K562 (cell line): Measurements from ENCODE around the gene PPP1R14C. TPM values are rescaled to one million over a fixed set of nuclear protein-coding genes. Genes with fewer than 3 reads are reported as not detected.

Source experiments
- ATAC-seq: fragments of 200-7000 bp; cut with Tn5 transposase; 3 replicates; pipeline ENCODE4 v1.9.1; 2020; ENCODE audit warnings: moderate library complexity
- BruUV-seq: library from RNA; stranded (reverse); fragments of 400-500 nt; replicated peaks from 2 replicates; lab custom pipeline; 2021; lab: Mats Ljungman, UMichigan
- CTCF ChIA-PET: fragments of 300-600 bp; formaldehyde crosslinking; extraction: SDS; loops from one replicate; lab custom pipeline; 2021; ENCODE audit warnings: low intra/inter-chr PET ratio; lab: Yijun Ruan, JAX
- POLR2A ChIA-PET: fragments of 300-600, 350-650 bp; sonication (Branson Sonifier 250); formaldehyde crosslinking; extraction: SDS; loops from one replicate; lab custom pipeline; 2021; ENCODE audit warnings: antibody characterized with exemption, inconsistent platforms; lab: Yijun Ruan, JAX
- DNase-seq, 4 experiments: peaks; one replicate each; pipeline versions ENCODE4 v3.0.0 to v3.0.0-alpha.2; 2011 to 2018; ENCODE audit warnings: low spot score in 3 of 4, mixed read lengths in 3 of 4; ENCODE audit errors: extremely low read depth in 1 of 4
- FAIRE-seq: peaks from 2 replicates; lab custom pipeline; 2011; peaks lifted over from hg19 to GRCh38; lab: Jason Lieb, UNC
- H2AFZ ChIP-seq: 2 replicates; pipeline ENCODE4 v1.6.0; 2011; ENCODE audit warnings: low read depth, low read length, control low read depth, inconsistent platforms
- H3K27ac ChIP-seq: fragments of 200-600 bp; 3 replicates; pipeline ENCODE4 v1.8.0; 2011; ENCODE audit warnings: low read depth, mild to moderate bottlenecking, control low read depth, inconsistent platforms, low read length, moderate library complexity, mixed read lengths; ENCODE audit errors: extremely low read depth
- H3K27me3 ChIP-seq, 2 experiments: fragments of 300-600 bp in 1 of 2; 2 replicates in 1 of 2; 3 replicates in 1 of 2; pipeline versions ENCODE4 v1.6.0 to v1.8.0; 2011; ENCODE audit warnings: inconsistent platforms in 2 of 2, low read length in 2 of 2, mild to moderate bottlenecking in 1 of 2, mixed read lengths in 1 of 2, moderate library complexity in 1 of 2; ENCODE audit not compliant: control insufficient read depth in 2 of 2, insufficient read depth in 2 of 2
- H3K36me3 ChIP-seq: fragments of 300-600 bp; 3 replicates; pipeline ENCODE4 v1.8.0; 2011; ENCODE audit warnings: mild to moderate bottlenecking, low read length, inconsistent platforms; ENCODE audit not compliant: control insufficient read depth, insufficient read depth
- H3K4me1 ChIP-seq, 2 experiments: fragments of 200-600 bp in 1 of 2; replicated peaks in 1 of 2; 2 replicates in 1 of 2; 3 replicates in 1 of 2; pipeline versions ENCODE4 v1.5.1 to v1.8.0; 2011; ENCODE audit warnings: inconsistent platforms in 2 of 2, low read length in 2 of 2, mild to moderate bottlenecking in 1 of 2, mixed read lengths in 1 of 2, moderate library complexity in 1 of 2; ENCODE audit not compliant: control insufficient read depth in 2 of 2, insufficient read depth in 2 of 2
- H3K4me2 ChIP-seq: 2 replicates; pipeline ENCODE4 v1.6.1; 2011; ENCODE audit warnings: low read length, control low read depth, inconsistent platforms, mixed read lengths; ENCODE audit not compliant: insufficient read depth
- H3K4me3 ChIP-seq: fragments of 200-600 bp; sonication (generic), shearing (Covaris generic); 2 replicates; pipeline ENCODE4 v1.5.1; 2016; ENCODE audit warnings: control low read depth, inconsistent platforms
- H3K79me2 ChIP-seq: fragments of 200-600 bp; 3 replicates; pipeline ENCODE4 v1.8.0; 2011; ENCODE audit warnings: low read length, inconsistent platforms; ENCODE audit not compliant: control insufficient read depth, insufficient read depth
- H3K9ac ChIP-seq, 2 experiments: 2 replicates each; pipeline versions ENCODE4 v1.6.0 to v1.6.1; 2011; ENCODE audit warnings: low read depth in 2 of 2, low read length in 2 of 2, control low read depth in 1 of 2, inconsistent platforms in 1 of 2, mild to moderate bottlenecking in 1 of 2, mixed read lengths in 1 of 2; ENCODE audit not compliant: insufficient read depth in 1 of 2
- H3K9me1 ChIP-seq: one replicate; pipeline ENCODE4 v1.6.0; 2011; ENCODE audit warnings: inconsistent platforms, mild to moderate bottlenecking, low read length, moderate library complexity; ENCODE audit not compliant: control insufficient read depth, insufficient read depth
- H3K9me3 ChIP-seq: replicated peaks from 2 replicates; pipeline ENCODE4 v1.5.1; 2011; ENCODE audit warnings: low read depth, low read length, inconsistent platforms; ENCODE audit not compliant: control insufficient read depth, insufficient read depth
- H4K20me1 ChIP-seq: replicated peaks from 2 replicates; pipeline ENCODE4 v1.6.1; 2011; ENCODE audit warnings: low read length, inconsistent platforms, mixed read lengths; ENCODE audit not compliant: control insufficient read depth, insufficient read depth
- HNRNPH1 ChIP-seq: fragments of 200-400 bp; formaldehyde crosslinking; optimal IDR thresholded peaks from 2 replicates; pipeline ENCODE3; 2017; ENCODE audit warnings: low read depth, mild to moderate bottlenecking, low read length, moderate library complexity
- KAT2B ChIP-seq: IDR thresholded peaks from one replicate; pipeline ENCODE4 v1.6.1; 2012; ENCODE audit warnings: low read depth, mild to moderate bottlenecking, control low read depth, inconsistent platforms, low read length, moderate library complexity
- PKNOX1 ChIP-seq: fragments of 450-650 bp; IDR thresholded peaks from 2 replicates; pipeline ENCODE4 v1.6.1; 2016
- POU5F1 ChIP-seq: fragments of 150-350 bp; IDR thresholded peaks from 2 replicates; pipeline ENCODE4 v1.6.1; 2014; ENCODE audit warnings: borderline replicate concordance, low read length, low read depth, mild to moderate bottlenecking; ENCODE audit not compliant: partially characterized antibody
- SIN3B ChIP-seq: fragments of 450-650 bp; IDR thresholded peaks from 2 replicates; pipeline ENCODE4 v1.6.1; 2017; ENCODE audit warnings: low read depth, mild to moderate bottlenecking, moderate library complexity
- ZNF668 ChIP-seq: fragments of 250-450 bp; sonication (Bioruptor Pico); IDR thresholded peaks from 2 replicates; pipeline ENCODE4 v1.8.0; 2022; ENCODE audit warnings: mild to moderate bottlenecking, inconsistent platforms
- WGBS: fragments of 100-300 bp; shearing (Covaris generic); methylation state at CpG from one replicate; pipeline ENCODE4 v1.1.6; 2016; ENCODE audit warnings: low coverage, mixed read lengths; ENCODE audit not compliant: insufficient coverage; ENCODE audit errors: missing lambda C conversion rate; 5-methylcytosine and 5-hydroxymethylcytosine counted together
- in situ Hi-C: fragments of 300-500 bp; cut with MboI; formaldehyde crosslinking; loops from 4 replicates; pipeline ENCODE4 v1.15.0; 2018; ENCODE audit warnings: inconsistent platforms, mixed read lengths
- intact Hi-C: fragments of 100-400 bp; cut with micrococcal nuclease; formaldehyde crosslinking; loops from 2 replicates; pipeline ENCODE4 v1.14.2; 2022
- polyA plus RNA-seq, 8 experiments: library from polyadenylated mRNA; depleted of rRNA in 4 of 8; stranded (reverse) in 5 of 8; unstranded in 3 of 8; fragments of >200 nt; fragmentation: Nextera tagmentation in 2 of 8; fragmentation: Illumina TruSeq in 1 of 8; extraction: Ambion mirVana in 2 of 8; extraction: Trizol in 1 of 8; gene quantifications; 2 replicates each; pipeline versions ENCODE4 v1.2.1 to v1.2.3, GENCODE V29; 2011 to 2014; ENCODE audit warnings: inconsistent platforms in 1 of 8, missing spikeins in 1 of 8
- total RNA-seq, 7 experiments: library from RNA; depleted of rRNA in 6 of 7; stranded (reverse); fragments of >200 nt in 6 of 7; fragmentation: Illumina TruSeq in 2 of 7; extraction: Trizol in 2 of 7; gene quantifications; 2 replicates each; pipeline versions ENCODE4 v1.2.1 to v1.2.3, GENCODE V29; 2011 to 2021; ENCODE audit warnings: low replicate concordance in 1 of 7
- TF ChIP-seq, protein P1 (sequence below): fragments of 450-650 bp; formaldehyde crosslinking; IDR thresholded peaks from 2 replicates; pipeline ENCODE4 v1.4.0; 2020; ENCODE audit warnings: mild to moderate bottlenecking, moderate library complexity

Gene PPP1R14C
- total and polyA plus RNA-seq, 9 of the 15 experiments (the other 6 are each of a cell fraction or from before 2014, with no cell fraction given) = 4.5 to 16.6 (median 11.9) TPM

DNA sequence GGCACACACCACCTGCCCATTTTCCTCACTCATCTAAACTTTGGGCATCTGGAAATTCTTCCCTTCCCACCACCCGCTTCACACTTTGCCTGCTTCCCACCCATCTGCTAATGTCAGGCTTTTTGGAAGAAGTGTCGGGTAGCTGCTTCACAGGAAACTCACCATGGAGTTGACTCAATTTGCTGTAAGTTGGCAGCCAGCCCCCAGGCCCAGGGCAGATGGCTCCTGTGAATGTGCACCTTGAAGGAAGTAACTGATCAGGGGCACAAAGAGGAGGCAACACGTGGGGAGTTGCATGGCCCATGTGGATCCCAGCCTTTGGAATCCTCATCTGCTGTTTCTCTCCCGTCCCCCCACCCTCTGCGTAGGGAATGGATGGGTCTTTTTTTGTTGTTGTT lies 87.3 kb downstream of the PPP1R14C start:
- no peak overlapping the region for H3K27ac ChIP-seq
- H3K4me1 ChIP-seq = peaks cover 9 to 11% of the 10 kb centered on the region in 2 experiments; a peak in 3 of 5 replicates
- H3K4me3 ChIP-seq = no peak overlapping the region
- WGBS = 78% methylated on average over 5 of the region's 5 CpGs
- no peak overlapping the region for H2AFZ ChIP-seq
- H3K9me1 ChIP-seq = no peaks in the 10 kb centered on the region
- CTCF ChIA-PET = no interaction called here
- H3K4me2 ChIP-seq = no peak overlapping the region
- no peaks in the 10 kb centered on the region for H4K20me1 ChIP-seq
- TF ChIP-seq, protein P1, sequence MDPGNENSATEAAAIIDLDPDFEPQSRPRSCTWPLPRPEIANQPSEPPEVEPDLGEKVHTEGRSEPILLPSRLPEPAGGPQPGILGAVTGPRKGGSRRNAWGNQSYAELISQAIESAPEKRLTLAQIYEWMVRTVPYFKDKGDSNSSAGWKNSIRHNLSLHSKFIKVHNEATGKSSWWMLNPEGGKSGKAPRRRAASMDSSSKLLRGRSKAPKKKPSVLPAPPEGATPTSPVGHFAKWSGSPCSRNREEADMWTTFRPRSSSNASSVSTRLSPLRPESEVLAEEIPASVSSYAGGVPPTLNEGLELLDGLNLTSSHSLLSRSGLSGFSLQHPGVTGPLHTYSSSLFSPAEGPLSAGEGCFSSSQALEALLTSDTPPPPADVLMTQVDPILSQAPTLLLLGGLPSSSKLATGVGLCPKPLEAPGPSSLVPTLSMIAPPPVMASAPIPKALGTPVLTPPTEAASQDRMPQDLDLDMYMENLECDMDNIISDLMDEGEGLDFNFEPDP (CRISPR knock-in tag) = no peak
- TF ChIP-seq SIN3B = no peak
- TF ChIP-seq HNRNPH1 = no peak
- no peak for TF ChIP-seq PKNOX1
- no peak for TF ChIP-seq ZNF668 (CRISPR knock-in tag)
- TF ChIP-seq POU5F1 = no peak
- TF ChIP-seq KAT2B = no peak
- FAIRE-seq (no peak), DNase-seq (no peak), ATAC-seq (no peak)
- in situ Hi-C loops = no loop called here
- intact Hi-C loops = no loop called here
- 0 out of 2 replicates have a peak, but pooled peaks cover 2% of the 10 kb centered on the region for H3K9me3 ChIP-seq
- no TSS peak for BruUV-seq
- no peak overlapping the region for H3K9ac ChIP-seq
- POLR2A ChIA-PET = interaction anchor here (0.7 kb wide), 1 partner anchor 21 kb away, joined by 3 read pairs; no protein-coding TSS in a partner anchor
- no peaks in the 10 kb centered on the region for H3K79me2 ChIP-seq
- no peaks in the 10 kb centered on the region for H3K27me3 ChIP-seq
- no peaks in the 10 kb centered on the region for H3K36me3 ChIP-seq
